SH-SY5Y (cell line): Measurements from ENCODE around the gene NAXE.

ENCODE experiments used
- GATA2 ChIP-seq: IDR thresholded peaks from 2 replicates; pipeline ENCODE4 v1.6.1; 2011; ENCODE audit warnings: mild to moderate bottlenecking, low read depth, low read length
- GATA3 ChIP-seq: IDR thresholded peaks from 2 replicates; pipeline ENCODE4 v1.6.1; 2011; ENCODE audit warnings: low read depth, mild to moderate bottlenecking, low read length, moderate library complexity

- no peak for TF ChIP-seq GATA2
- TF ChIP-seq GATA3, result no peak
Measured at GRCh38 chr1:156556354-156556753, 35.2 kb upstream of the NAXE start.
